Measurements from ENCODE around the gene CRMP1.

The CRMP1 gene

DNA sequence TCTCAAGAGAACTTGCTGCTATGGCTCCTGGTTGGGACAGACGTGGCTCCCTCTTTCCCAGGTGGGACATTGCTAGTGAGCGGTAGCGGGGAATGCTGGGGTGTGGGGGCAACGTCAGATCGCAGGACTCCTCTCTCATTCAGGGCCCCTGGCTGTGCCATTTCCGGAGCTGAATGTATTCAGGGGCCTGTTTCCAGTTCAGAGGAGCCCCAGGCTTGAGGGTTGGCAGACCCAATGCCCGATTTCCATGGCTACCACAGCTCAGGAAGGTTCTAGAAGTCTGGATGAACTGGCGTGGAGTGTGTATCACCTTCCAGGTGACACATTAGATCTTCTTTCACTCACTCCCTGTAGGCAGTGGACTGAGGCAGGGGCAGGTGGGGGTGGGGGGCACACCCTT, 26.2 kb upstream of the CRMP1 start:
- no peak for DNase-seq

DNA sequence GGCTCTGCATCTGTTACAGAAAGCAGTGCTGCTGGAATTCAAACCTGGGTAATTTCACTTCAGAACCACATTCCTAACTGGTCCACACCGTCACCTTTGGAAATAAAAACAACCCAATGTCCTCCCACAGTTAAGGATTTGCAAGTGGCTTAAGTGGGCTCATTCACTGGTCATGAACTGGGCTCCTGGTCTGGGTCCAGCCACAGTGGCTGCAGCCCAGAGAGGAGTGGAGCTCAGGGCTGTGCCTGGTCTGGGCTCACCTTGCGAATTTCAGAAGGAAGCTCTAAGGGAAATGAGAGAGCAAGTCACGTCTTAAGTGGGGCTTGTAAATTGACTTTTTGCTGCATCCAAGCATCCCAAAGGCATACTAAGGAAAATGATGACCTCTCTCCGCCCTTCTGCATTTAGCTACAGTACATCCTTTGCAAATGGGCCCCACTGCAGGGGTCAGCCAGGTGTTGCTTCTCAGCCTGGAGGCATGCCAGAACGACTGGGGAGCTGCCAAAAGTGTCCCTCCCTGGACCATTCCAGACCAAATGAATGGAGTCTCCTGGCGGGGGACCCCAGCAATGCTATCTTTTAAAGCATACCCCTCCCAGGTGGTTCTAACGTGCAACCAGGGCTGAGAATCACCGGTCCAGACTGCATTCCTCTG, 25.6 kb upstream of the CRMP1 start:
- no peak for DNase-seq

DNA sequence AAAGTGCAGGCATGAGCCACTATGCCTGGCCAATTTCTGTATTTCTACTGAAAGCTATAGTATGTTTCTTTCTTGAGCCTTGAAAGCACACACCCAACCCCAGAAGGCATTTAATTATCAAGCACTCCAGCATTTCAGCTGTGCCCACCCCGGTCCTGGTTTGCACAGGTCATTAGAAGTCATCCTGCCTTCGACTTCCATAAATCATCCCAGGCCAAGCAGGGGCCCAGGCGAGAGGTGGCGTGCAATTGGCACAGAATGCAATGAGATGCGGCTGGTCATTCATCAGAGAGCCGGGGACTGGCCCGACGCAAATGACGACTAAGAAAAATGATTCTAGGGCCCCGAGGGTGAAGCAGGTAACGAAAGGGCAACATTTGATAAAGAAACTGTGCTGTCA, 24.8 kb upstream of the CRMP1 start:
- DNase-seq = no peak

DNA sequence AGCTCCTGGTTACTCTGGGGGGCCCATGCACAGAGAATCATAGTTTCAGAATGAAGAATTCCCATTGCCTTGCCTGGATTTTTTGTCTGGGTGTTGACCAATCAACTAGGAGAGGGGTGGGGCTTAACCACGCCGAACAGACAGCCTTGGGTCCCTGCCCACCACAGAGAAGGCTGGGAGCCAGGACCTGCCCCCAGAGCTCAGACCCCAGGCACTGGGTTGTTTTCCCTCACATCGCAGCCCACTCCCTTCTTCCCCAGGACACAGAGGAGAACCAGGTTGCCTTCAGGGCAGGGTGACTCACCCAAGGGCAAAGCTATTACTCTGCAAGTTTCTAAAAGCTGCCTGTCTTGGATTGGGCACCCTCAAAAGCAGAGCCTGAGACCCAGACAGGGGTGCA, 23.3 kb upstream of the CRMP1 start:
- no peak for DNase-seq

DNA sequence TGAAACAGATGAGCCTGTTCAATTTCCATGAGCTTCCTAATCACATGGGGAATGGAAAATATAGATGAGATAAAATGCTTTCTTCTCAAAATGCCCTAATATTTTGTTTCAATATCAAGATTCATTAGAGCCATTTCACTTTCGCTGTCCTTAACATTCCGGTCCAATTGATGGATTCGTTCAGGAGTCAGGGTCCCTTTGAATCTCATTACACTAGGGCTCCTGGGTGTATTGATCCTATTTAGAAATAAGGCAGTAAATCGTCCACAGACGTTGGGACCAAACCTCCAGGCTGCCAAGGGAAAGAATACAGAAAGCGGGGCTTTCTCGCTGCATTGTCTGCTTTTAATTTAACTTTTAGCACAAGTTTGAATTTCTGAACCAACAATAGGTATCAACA, 20.6 kb upstream of the CRMP1 start:
- DNase-seq = no peak

DNA sequence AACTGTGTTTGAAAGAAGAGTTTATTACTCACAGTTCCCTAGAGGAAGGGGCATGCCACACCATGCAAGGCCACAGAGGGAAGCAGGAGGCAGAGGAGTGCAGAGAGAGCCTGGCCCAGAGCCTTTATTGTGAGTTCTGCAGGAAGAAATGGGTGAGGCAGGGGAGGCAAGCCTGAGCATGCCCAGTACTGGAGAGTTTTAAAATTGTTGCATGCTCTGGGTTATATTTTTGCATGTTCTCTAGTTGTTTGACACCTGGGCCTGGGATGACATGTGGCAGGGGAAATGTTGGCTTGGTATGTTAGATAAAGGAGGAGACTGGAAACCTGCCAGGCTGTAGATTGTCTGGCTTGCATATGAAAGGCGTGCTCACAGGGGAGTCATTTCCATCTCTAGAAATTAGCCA, 19.7 kb upstream of the CRMP1 start:
- no peak for DNase-seq

DNA sequence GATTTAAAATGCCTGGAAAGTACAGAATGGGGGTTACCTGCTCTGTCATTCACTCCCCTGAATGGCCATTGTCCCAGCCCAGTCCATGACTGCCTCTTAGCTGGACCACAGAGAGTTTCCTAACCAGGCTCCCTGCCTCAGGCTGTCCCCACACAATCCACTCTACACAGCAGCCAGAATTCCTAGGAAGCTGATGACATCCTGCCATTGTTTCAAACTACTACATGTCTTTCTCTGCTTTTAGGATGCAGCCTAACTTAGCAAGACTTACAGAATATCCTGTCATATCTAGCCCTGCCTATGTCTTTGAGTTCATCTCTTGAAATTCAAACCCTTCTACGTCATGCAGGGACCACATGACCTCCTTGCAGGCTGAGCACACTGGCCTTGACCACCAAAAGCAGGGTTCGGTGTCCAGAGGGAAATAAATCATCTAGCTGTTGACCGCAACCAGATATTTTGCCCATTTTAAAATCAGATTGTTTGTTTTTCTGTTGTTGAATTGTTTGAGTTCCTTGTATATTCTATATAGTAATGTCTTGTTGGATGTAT, 16.1 kb upstream of the CRMP1 start:
- no peak for DNase-seq

DNA sequence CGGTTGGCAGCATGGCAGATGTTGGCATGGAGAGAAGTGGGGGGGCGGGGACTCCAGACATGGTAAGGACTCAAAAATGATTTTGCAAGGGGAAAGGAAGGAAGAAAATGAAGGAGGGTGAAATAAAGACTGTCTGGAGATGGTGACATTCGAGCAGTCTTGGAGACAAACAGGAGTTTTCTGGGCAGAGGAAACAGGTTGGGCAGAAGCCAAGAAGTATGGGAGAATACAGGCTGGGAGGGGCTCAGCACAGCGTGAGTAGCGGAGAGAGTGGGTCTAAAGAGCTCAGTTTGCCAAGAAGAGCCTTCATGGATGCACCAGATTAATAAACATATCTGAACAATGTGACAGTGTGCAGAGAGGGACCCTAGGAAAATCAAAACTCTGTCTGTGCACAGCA, 13.3 kb upstream of the CRMP1 start:
- DNase-seq = no peak

DNA sequence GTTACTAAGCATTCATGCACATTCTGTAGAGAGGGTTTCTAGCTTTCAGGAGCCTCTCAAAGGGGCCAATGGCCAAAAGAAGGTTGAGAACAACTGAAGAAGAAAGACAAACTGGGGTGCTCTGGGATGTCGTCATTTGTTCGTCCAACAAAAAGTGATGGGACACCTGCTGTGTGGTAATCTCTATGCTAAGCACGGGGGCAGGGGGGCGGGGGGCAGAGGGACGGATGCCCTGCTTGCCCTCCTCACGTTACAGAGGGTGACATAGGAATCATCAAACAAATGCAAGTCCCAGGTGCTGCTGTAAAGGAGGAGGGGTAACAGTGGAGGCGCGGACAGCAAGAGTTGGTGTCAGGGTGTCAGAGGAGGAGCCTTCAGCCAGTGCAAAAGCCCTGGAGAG, 12.8 kb upstream of the CRMP1 start:
- no peak for DNase-seq

DNA sequence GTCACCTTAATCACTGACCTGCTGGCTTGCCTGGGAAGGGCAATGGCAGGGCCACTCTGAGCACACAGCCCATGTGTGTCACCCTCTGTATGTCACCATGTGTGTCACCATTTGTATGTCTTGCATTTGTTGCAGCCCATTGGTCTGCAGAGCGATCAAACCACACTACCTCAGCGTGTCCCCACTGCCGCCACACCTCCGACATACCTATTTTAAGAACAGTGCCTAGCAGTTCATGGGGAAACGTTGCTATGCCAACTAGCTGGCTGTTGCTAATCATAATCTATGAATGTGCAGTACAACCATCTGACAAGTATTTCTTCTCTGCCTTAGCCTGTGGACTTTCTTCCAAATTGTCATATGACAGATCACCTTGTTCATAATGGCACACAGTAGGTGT, 8.0 kb upstream of the CRMP1 start:
- DNase-seq = no peak

DNA sequence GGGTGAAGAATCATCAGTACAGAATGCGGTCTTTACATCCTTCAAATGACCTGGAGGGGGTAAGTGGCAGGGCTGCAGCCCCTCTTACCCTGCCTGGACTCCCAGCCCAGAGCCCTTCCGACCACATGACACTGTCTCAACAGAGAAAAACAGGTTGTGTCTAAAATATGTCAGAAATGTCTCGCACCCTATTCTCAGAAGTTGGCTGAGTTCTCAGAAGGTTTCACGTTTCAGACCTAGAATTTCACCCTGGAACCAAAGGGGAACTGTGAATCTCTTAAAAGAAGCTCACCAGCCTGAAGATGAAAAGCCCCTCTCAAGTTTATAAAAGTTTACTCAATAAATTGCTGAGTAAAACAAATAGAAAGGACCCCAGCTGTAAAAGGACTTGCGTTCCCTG, 7.0 kb upstream of the CRMP1 start:
- no peak for DNase-seq

DNA sequence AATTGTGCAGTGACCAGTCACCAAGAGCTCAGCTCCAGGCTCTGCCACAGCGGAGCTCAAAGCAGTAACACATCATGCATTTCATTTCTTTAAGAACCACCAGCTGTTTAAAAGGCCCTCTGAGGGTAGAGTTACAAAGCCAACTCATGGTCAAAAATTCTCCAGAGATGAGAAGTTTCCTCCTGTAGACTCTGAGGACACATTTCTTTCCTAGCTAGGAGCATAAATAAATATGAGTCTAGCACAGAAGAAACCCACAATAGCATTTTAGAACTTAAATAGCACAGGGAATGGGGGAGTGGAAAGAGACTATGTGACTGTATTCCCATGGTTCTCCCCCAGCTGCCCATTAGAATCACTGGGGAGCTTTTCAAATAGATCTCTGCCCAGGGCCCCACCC, 6.5 kb upstream of the CRMP1 start:
- DNase-seq = no peak

DNA sequence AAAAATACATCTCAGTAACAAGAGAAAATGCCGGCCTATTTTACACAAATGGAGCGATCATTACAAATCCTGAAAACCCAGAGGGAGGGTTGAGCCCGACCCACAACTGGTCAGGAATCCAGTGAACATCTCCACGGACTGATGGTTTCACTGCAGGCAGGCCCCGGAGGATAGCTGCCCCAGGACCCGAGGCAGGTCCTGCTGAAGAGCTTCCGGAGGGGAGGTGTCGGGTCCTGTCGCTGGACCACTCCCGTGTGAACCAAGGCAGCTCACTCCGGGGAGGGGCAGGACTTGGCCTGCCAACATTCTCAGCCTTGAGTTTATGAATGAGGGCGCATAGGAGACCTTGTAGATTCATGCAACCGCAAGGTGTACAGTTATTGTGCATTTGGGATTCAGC, 4.8 kb upstream of the CRMP1 start:
- DNase-seq = no peak

DNA sequence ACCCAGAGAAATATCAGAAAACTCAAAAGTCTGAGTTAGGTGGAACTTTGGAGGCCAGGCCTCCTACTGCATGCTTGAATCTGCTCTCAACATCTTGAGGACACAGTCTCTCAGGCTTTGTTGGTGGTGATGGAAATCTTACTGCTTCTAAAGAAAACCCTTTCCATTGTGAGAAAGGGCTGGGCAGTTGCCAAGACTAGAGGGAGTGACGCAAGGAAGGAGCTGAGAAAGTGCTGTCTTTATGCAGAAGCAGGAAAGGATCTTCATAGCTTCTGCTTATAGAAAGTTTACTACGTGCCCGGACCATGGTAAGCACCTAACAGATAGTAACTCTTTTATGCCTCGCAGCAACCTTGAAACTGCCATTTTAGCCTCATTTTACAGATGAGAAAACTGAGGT, 2.4 kb upstream of the CRMP1 start:
- DNase-seq = no peak

DNA sequence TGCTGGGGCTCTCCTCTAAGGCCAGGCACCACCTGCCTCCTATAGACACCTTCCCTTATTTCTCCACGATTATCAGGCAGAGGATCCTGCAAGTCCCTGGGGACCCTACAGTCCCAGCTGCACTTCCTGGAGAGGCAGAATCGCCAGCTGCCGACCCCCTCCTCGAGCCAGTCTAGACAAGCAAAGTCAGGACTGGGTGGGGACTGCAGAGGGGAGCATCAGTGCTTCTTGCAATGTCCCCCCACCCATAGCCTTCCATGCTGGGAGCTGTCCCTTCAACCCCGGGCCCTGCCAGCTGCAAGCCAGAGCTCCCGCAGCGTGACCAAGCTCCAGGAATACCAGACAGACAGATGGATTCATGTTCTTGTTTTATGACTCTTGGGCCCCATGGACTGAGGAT, 1.4 kb upstream of the CRMP1 start:
- no peak for DNase-seq

DNA sequence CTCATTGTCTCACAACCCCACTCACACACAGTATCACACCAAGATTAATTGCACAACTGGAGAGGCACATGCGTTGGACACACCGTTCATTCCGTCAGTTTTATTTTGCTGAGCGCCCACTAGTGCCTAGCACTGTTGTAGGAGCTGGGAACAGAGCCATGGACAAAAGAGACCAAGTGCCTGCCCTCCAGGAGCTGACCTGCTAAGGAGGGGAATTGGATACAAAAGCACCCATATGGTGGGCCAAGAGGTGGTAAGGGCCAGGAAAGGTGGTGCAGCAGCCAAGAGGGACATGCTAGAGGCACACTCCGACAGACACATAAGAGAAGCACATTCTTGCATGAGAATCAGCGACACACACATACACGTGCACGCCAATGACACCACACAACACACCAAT, 705 bp upstream of the CRMP1 start:
- DNase-seq = no peak

DNA sequence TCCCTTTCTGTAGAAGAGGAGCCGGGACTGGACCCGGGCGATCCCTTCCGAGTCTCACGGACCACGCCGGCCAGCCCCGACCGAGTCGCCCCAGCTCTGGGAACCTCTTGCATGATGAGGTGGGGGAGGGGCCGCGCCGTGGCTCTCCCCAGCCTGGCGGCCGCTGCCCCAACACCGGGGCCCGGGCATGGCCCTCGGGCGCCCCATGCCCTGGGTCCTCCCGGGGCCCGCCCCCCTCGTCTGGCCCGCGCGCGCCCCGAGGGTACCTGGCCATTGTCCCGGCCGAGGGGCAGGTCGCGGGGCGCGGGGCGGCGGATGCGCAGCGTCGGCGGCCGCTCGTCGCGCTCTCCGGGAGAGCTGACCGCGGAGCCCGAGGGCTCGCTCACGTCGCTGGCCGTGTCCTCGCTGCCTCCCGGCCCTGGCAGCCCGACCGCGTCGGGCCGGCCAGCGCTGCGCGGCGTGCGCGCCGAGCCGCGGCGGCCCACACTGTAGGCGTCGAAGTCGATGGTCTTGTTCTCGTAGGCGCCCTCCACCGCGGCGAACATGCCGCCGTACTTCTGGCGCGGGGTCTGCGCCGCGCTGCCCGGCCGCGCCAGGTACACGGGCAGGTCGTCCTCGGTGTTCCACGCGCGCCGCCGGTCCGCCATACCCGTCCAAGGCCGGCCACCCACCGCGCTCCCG, 423 bp downstream of the CRMP1 start:
- DNase-seq = no peak

DNA sequence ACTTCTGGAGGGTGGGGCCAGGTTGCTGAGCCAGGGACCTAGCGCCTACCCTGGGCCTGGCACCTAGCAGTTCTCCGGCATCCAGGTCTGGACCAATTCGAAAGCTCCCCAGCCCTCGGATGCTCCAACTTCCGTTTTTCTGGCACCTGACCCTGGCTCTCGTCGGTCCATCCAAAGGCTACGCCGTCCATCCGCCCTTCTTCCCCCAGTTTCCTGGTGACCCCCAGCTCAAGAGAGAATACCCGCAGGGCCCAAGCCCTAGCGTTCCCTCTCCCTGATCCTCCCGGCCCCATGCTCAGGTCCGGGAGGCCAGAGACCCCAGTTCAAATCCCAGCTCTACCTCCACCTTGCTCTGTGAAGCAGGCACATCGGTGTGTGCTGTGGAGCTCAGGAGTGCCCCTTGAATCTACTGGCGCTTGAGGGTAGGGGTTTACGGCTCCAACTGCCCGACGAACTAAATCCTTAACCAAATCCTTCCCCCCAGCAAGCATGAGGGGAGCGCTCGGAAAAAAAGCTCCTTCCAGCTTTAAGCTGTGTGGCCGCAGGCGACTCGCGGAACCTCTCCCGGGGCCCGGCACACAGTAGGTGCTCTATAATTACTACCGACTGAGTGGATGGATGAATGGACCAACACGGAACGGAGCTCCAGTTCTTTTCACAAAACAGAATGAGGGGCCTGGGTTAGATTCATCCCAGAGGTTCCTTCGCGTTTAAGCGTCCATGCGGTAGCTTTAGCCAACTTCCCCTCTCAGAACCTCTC, 1.1 kb downstream of the CRMP1 start:
- no peak for DNase-seq

DNA sequence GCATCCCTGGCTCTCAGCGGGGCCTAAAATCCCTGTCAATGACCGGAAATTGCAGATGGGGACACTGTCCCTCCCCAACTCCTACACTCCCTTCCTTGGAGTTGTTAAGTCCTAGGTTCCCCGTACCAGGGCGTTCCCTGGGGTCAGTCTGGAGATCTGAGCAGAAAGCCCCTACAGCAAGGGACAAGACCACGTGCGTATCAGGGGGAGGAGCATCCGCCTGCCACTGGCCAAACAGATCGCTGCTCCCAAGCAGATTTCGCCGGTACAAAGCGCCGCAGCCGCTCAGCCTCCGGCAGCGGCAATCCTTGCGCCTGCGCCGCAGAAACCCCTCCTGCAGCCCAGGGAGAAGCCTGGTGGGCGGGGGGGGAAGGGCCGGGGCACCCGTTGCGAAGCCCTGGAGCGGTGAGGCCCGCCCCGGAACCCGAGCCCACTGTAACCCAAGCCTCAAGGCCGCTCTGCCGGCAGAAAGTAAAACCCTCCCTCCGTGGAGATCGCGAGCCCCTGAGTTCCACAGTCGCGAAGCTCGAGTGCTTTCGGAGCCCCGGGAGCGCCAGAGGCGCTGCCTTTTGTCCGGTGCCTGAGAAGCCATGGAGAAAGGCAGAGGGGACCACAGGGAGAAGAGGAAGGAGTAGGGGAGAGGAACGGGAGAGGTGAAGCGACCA, 2.7 kb downstream of the CRMP1 start:
- no peak for DNase-seq

DNA sequence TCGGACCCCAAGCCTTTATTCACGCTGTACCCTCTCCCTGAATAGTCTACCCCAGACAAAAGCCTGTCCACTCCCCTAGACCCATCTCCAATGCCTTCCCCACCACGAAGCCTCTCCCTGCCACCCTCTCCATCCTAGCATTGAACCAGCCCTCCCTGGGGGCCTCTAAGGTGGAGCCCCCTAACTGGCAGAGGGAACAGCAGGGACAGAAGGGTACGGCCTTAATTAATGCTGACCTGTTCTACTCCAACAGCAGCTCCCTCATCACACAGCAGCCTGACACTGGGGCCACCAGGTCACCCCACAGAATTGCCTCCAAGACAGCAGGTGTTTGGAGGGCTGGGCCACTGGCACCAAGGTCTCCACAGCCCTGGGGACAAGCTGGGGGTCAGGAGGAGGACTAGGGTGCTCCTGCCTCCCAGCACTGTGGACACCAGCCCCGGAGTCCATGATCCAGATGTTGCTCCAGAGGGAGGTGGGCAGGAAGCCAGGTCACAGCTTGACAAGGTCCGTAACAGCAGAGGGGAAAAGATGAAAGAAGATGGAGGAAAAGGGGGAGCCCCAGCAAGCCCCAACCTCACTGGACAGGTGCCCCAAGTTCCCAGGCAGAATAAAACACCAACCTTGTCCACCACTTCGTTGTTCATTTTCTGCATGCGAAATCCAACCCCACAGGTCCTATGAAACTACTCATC, 3.7 kb downstream of the CRMP1 start:
- DNase-seq = no peak

DNA sequence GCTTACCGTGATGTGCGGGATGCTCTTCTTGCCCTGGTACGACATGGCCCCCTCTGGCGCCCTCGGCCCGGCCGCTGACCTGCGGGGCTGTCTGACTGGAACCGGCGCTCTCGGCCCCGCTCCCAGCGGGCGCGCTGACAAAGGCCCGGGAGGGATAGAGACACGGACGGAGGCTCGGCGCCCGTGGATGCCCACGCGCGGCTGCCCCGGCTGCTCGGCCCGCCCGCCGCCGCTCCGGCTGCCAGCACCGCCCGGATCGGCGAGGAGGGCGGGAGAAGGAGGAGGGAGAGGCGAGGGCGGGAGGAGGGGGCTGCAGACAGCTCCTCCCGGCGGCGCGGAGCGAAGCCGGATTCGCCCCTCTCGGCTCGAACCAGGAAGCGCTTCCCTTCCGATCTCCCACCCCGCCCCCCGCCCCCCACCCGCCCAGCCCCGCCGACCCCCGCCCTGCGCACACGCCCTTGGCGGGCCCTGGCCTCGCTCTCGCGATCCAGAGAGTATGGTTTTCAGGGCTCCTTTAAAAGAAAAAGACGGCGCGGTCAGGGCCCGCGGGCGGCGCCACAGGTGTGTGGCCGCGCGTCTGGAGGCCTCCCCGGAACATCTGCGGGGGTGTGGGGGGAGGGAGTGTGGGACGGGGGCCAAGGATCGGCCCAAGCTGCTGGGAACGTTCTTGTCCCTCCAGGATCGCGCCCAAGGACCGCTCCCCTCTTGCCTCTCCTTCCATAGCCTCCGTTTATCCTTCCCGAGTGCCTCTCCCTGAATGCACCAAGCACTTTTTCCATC, 4.5 kb downstream of the CRMP1 start:
- no peak for DNase-seq
